HepG2 (cell line): ENCODE results near the gene OGG1. TPM values are rescaled to one million over a fixed set of nuclear protein-coding genes. Genes with fewer than 3 reads are reported as not detected.
A peak's percentile ranks its signal among the peaks of the same experiment; 100 is the strongest.

Experiments
- CREB1 ChIP-seq, 2 experiments: fragments of 450-650 bp in 1 of 2; IDR thresholded peaks; 2 replicates each; pipeline ENCODE4 v1.6.1; 2016 to 2017; ENCODE audit warnings: control low read depth in 1 of 2, mild to moderate bottlenecking in 1 of 2, missing compliant biosample characterization in 1 of 2, missing genetic modification characterization in 1 of 2
- DR1 ChIP-seq: sonication (generic); formaldehyde crosslinking; IDR thresholded peaks from 2 replicates; pipeline ENCODE4 v1.8.0; 2021; ENCODE audit warnings: mild to moderate bottlenecking, missing genetic modification reagents, inconsistent platforms
- HIC2 ChIP-seq: sonication (generic); formaldehyde crosslinking; IDR thresholded peaks from 2 replicates; pipeline ENCODE4 v1.9.0; 2022; ENCODE audit warnings: low read depth, missing genetic modification reagents
- HNRNPLL ChIP-seq: fragments of 200-400 bp; formaldehyde crosslinking; IDR thresholded peaks from 2 replicates; pipeline ENCODE4 v1.6.1; 2017; ENCODE audit warnings: mild to moderate bottlenecking, low read depth, low read length; ENCODE audit not compliant: poor library complexity, severe bottlenecking
- MAZ ChIP-seq, 2 experiments: sonication (generic) in 1 of 2; formaldehyde crosslinking in 1 of 2; IDR thresholded peaks; 2 replicates each; pipeline versions ENCODE4 v1.5.0 to v1.6.1; 2012 to 2020; ENCODE audit warnings: low read depth in 2 of 2, mild to moderate bottlenecking in 2 of 2, borderline replicate concordance in 1 of 2, improper control_type of control experiment in 1 of 2, low read length in 1 of 2, missing genetic modification reagents in 1 of 2, moderate library complexity in 1 of 2
- MIER2 ChIP-seq: IDR thresholded peaks from 2 replicates; pipeline ENCODE4 v1.6.1; 2016; ENCODE audit warnings: missing biosample characterization, missing genetic modification reagents
- NFKBIZ ChIP-seq: IDR thresholded peaks from 2 replicates; pipeline ENCODE4 v1.6.1; 2018; ENCODE audit warnings: missing genetic modification reagents, missing compliant biosample characterization
- PITX1 ChIP-seq: sonication (generic); formaldehyde crosslinking; IDR thresholded peaks from 2 replicates; pipeline ENCODE4 v1.5.1; 2020; ENCODE audit warnings: mild to moderate bottlenecking, missing genetic modification reagents
- ZFAT ChIP-seq: sonication (generic); formaldehyde crosslinking; conservative IDR thresholded peaks from 2 replicates; pipeline ENCODE4 v1.8.1; 2023; ENCODE audit warnings: missing genetic modification reagents, inconsistent platforms
- ZNF546 ChIP-seq: sonication (generic); formaldehyde crosslinking; conservative IDR thresholded peaks from 2 replicates; pipeline ENCODE4 v1.8.1; 2023; ENCODE audit warnings: mild to moderate bottlenecking, missing genetic modification reagents
- ZNF570 ChIP-seq: sonication (generic); formaldehyde crosslinking; IDR thresholded peaks from 2 replicates; pipeline ENCODE4 v1.4.0; 2020; ENCODE audit warnings: mild to moderate bottlenecking, missing genetic modification reagents, borderline replicate concordance
- ZNF75D ChIP-seq: sonication (generic); formaldehyde crosslinking; IDR thresholded peaks from 2 replicates; pipeline ENCODE4 v1.8.1; 2023; ENCODE audit warnings: missing genetic modification reagents, mild to moderate bottlenecking, borderline replicate concordance
- ZSCAN31 ChIP-seq: sonication (generic); formaldehyde crosslinking; IDR thresholded peaks from 2 replicates; pipeline ENCODE4 v1.5.0; 2020; ENCODE audit warnings: low read depth, mild to moderate bottlenecking, missing genetic modification reagents
- polyA plus RNA-seq, 8 experiments: library from polyadenylated mRNA; depleted of rRNA in 3 of 8; stranded (reverse) in 7 of 8; unstranded in 1 of 8; fragments of >200 nt; fragmentation: Illumina TruSeq in 4 of 8; extraction: Trizol in 4 of 8; gene quantifications; 2 replicates each; pipeline versions ENCODE4 v1.2.1 to v1.2.3, GENCODE V29; 2011 to 2016; ENCODE audit warnings: low read depth in 4 of 8, missing spikeins in 1 of 8, mixed read lengths in 1 of 8; ENCODE audit not compliant: insufficient read depth in 1 of 8
- total RNA-seq, 5 experiments: library from RNA; depleted of rRNA; stranded (reverse); fragments of >200 nt; fragmentation: Illumina TruSeq; extraction: Trizol; gene quantifications; 2 replicates each; pipeline ENCODE4 v1.2.3, GENCODE V29; 2016; ENCODE audit warnings: low read depth in 1 of 5
- TF ChIP-seq, protein P1 (sequence below), 2 experiments: IDR thresholded peaks; 2 replicates each; pipeline ENCODE4 v1.6.1; 2011 to 2012; ENCODE audit warnings: low read length in 2 of 2, borderline replicate concordance in 1 of 2, low read depth in 1 of 2, mild to moderate bottlenecking in 1 of 2, moderate library complexity in 1 of 2
- TF ChIP-seq, protein P2 (sequence below): IDR thresholded peaks from 2 replicates; pipeline ENCODE4 v1.6.1; 2016; ENCODE audit warnings: control low read depth
- TF ChIP-seq, protein P3 (sequence below): sonication (generic); formaldehyde crosslinking; IDR thresholded peaks from 2 replicates; pipeline ENCODE4 v1.8.0; 2022; ENCODE audit warnings: mild to moderate bottlenecking, missing genetic modification reagents; ENCODE audit not compliant: insufficient replicate concordance
- TF ChIP-seq, protein P4 (sequence below): sonication (generic); formaldehyde crosslinking; IDR thresholded peaks from 2 replicates; pipeline ENCODE4 v1.5.1; 2020; ENCODE audit warnings: mild to moderate bottlenecking, missing genetic modification reagents, borderline replicate concordance

OGG1 gene
- total and polyA plus RNA-seq, 2 of the 13 experiments (the other 11 are each of a cell fraction or from before 2014, with no cell fraction given), result 28.7 to 33.2 TPM

GRCh38 chr3:9792405-9793160 is 42.8 kb downstream of the OGG1 start, which contains the start of the genes ARPC4 and TADA3 (continued):
- no peak for TF ChIP-seq MAZ (IDR thresholded peaks at IDR 0.05; ENCODE audit: borderline replicate concordance, low read depth, low read length)
- TF ChIP-seq MAZ (CRISPR knock-in tag; IDR thresholded peaks at IDR 0.05; ENCODE audit: low read depth), result peak; percentile 70; the same call in 1 of the 2 replicates
- peak; percentile 46; the same call in 1 of the 2 replicates for TF ChIP-seq DR1 (CRISPR knock-in tag)
- no peak; the same call in 1 of the 2 replicates for TF ChIP-seq CREB1 (IDR thresholded peaks at IDR 0.05)
- TF ChIP-seq CREB1 (CRISPR knock-in tag; IDR thresholded peaks at IDR 0.05), result peak; percentile 42
- TF ChIP-seq, protein P1, sequence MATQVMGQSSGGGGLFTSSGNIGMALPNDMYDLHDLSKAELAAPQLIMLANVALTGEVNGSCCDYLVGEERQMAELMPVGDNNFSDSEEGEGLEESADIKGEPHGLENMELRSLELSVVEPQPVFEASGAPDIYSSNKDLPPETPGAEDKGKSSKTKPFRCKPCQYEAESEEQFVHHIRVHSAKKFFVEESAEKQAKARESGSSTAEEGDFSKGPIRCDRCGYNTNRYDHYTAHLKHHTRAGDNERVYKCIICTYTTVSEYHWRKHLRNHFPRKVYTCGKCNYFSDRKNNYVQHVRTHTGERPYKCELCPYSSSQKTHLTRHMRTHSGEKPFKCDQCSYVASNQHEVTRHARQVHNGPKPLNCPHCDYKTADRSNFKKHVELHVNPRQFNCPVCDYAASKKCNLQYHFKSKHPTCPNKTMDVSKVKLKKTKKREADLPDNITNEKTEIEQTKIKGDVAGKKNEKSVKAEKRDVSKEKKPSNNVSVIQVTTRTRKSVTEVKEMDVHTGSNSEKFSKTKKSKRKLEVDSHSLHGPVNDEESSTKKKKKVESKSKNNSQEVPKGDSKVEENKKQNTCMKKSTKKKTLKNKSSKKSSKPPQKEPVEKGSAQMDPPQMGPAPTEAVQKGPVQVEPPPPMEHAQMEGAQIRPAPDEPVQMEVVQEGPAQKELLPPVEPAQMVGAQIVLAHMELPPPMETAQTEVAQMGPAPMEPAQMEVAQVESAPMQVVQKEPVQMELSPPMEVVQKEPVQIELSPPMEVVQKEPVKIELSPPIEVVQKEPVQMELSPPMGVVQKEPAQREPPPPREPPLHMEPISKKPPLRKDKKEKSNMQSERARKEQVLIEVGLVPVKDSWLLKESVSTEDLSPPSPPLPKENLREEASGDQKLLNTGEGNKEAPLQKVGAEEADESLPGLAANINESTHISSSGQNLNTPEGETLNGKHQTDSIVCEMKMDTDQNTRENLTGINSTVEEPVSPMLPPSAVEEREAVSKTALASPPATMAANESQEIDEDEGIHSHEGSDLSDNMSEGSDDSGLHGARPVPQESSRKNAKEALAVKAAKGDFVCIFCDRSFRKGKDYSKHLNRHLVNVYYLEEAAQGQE (IDR thresholded peaks at IDR 0.05; ENCODE audit: borderline replicate concordance in 1 of 2, low read depth in 1 of 2, low read length in 2 of 2), result no peak; a peak in 1 of 4 replicates
- TF ChIP-seq, protein P2, sequence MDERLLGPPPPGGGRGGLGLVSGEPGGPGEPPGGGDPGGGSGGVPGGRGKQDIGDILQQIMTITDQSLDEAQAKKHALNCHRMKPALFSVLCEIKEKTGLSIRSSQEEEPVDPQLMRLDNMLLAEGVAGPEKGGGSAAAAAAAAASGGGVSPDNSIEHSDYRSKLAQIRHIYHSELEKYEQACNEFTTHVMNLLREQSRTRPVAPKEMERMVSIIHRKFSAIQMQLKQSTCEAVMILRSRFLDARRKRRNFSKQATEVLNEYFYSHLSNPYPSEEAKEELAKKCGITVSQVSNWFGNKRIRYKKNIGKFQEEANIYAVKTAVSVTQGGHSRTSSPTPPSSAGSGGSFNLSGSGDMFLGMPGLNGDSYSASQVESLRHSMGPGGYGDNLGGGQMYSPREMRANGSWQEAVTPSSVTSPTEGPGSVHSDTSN (CRISPR knock-in tag), result no peak
- TF ChIP-seq ZNF570 (CRISPR knock-in tag), result no peak
- TF ChIP-seq ZFAT (CRISPR knock-in tag), result no peak
- peak; percentile 31 for TF ChIP-seq HNRNPLL
- no peak for TF ChIP-seq PITX1 (CRISPR knock-in tag)
- TF ChIP-seq ZNF546 (CRISPR knock-in tag), result 0 out of 2 replicates have a peak, but pooled peaks have one; percentile 49
- TF ChIP-seq NFKBIZ (CRISPR knock-in tag), result no peak; the same call in 1 of the 2 replicates
- no peak for TF ChIP-seq MIER2 (CRISPR knock-in tag)
- no peak for TF ChIP-seq ZNF75D (CRISPR knock-in tag)
- 0 out of 2 replicates have a peak, but pooled peaks have one; percentile 4 for TF ChIP-seq HIC2 (CRISPR knock-in tag)
- 0 out of 2 replicates have a peak, but pooled peaks have one; percentile 27 for TF ChIP-seq ZSCAN31
- TF ChIP-seq, protein P3, sequence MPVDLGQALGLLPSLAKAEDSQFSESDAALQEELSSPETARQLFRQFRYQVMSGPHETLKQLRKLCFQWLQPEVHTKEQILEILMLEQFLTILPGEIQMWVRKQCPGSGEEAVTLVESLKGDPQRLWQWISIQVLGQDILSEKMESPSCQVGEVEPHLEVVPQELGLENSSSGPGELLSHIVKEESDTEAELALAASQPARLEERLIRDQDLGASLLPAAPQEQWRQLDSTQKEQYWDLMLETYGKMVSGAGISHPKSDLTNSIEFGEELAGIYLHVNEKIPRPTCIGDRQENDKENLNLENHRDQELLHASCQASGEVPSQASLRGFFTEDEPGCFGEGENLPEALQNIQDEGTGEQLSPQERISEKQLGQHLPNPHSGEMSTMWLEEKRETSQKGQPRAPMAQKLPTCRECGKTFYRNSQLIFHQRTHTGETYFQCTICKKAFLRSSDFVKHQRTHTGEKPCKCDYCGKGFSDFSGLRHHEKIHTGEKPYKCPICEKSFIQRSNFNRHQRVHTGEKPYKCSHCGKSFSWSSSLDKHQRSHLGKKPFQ, result no peak
- TF ChIP-seq, protein P4, sequence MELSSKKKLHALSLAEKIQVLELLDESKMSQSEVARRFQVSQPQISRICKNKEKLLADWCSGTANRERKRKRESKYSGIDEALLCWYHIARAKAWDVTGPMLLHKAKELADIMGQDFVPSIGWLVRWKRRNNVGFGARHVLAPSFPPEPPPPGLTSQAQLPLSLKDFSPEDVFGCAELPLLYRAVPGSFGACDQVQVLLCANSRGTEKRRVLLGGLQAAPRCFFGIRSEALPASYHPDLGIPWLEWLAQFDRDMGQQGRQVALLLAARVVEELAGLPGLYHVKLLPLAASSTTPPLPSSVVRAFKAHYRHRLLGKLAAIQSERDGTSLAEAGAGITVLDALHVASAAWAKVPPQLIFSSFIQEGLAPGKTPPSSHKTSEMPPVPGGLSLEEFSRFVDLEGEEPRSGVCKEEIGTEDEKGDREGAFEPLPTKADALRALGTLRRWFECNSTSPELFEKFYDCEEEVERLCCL (CRISPR knock-in tag), result no peak; the same call in 1 of the 2 replicates
